Hepatocyte (in vitro differentiated cells): ENCODE results near the gene CDK15. TPM values are rescaled to one million over a fixed set of nuclear protein-coding genes. Genes with fewer than 3 reads are reported as not detected.

Experiments used
- DNase-seq: peaks from one replicate; pipeline ENCODE4 v3.0.0-alpha.2; 2016; ENCODE audit warnings: low spot score
- H2AFZ ChIP-seq: fragments of 200-600 bp; sonication (generic); 2 replicates; pipeline ENCODE4 v1.6.0; 2016; ENCODE audit warnings: antibody characterized with exemption, mild to moderate bottlenecking
- H3K27ac ChIP-seq: fragments of 200-600 bp; sonication (generic); 2 replicates; pipeline ENCODE4 v1.5.1; 2016; ENCODE audit warnings: mild to moderate bottlenecking
- H3K27me3 ChIP-seq: fragments of 200-600 bp; sonication (generic); 2 replicates; pipeline ENCODE4 v1.6.1; 2016
- H3K36me3 ChIP-seq: fragments of 200-600 bp; sonication (generic); replicated peaks from 2 replicates; pipeline ENCODE4 v1.5.1; 2016; ENCODE audit warnings: low read depth; ENCODE audit not compliant: insufficient read depth
- H3K4me1 ChIP-seq: fragments of 200-600 bp; sonication (generic); 2 replicates; pipeline ENCODE4 v1.5.1; 2016; ENCODE audit warnings: mild to moderate bottlenecking, moderate library complexity; ENCODE audit not compliant: insufficient read depth
- H3K4me2 ChIP-seq: fragments of 200-600 bp; sonication (generic); 2 replicates; pipeline ENCODE4 v1.6.0; 2016
- H3K4me3 ChIP-seq: fragments of 200-600 bp; sonication (generic); 2 replicates; pipeline ENCODE4 v1.5.1; 2016; ENCODE audit warnings: mild to moderate bottlenecking
- H3K79me2 ChIP-seq: fragments of 200-600 bp; sonication (generic); 2 replicates; pipeline ENCODE4 v1.6.0; 2017; ENCODE audit warnings: mild to moderate bottlenecking
- H3K9me2 ChIP-seq: fragments of 200-600 bp; sonication (generic); replicated peaks from 2 replicates; pipeline ENCODE4 v1.6.0; 2017; ENCODE audit warnings: mild to moderate bottlenecking; ENCODE audit not compliant: insufficient read depth
- H3K9me3 ChIP-seq: fragments of 200-600 bp; sonication (generic); 2 replicates; pipeline ENCODE4 v1.5.1; 2016; ENCODE audit warnings: low read depth, mild to moderate bottlenecking
- H4K20me1 ChIP-seq: fragments of 200-600 bp; sonication (generic); 2 replicates; pipeline ENCODE4 v1.6.0; 2016; ENCODE audit warnings: mild to moderate bottlenecking; ENCODE audit not compliant: insufficient read depth, poor library complexity, severe bottlenecking
- EZH2 ChIP-seq: fragments of 200-600 bp; sonication (generic); IDR thresholded peaks from 2 replicates; pipeline ENCODE4 v1.6.1; 2016; ENCODE audit warnings: antibody characterized with exemption, mild to moderate bottlenecking, borderline replicate concordance
- EZH2phosphoT487 ChIP-seq: fragments of 200-600 bp; sonication (generic); IDR thresholded peaks from one replicate; pipeline ENCODE4 v1.6.1; 2018; ENCODE audit warnings: antibody characterized with exemption, mild to moderate bottlenecking, low read depth, moderate library complexity; ENCODE audit not compliant: unreplicated experiment, severe bottlenecking
- WGBS: methylation state at CpG from one replicate; pipeline ENCODE4 v1.1.6; 2016; ENCODE audit warnings: low lambda C conversion rate; ENCODE audit errors: missing lambda C conversion rate; 5-methylcytosine and 5-hydroxymethylcytosine counted together
- polyA plus RNA-seq: library from polyadenylated mRNA; unstranded; fragments of >200 nt; fragmentation: Nextera tagmentation; extraction: Ambion mirVana; gene quantifications from 2 replicates; pipeline ENCODE4 v1.2.1, GENCODE V29; 2016
- total RNA-seq: library from RNA; depleted of rRNA; stranded (reverse); fragments of >200 nt; gene quantifications from 2 replicates; pipeline ENCODE4 v1.2.3, GENCODE V29; 2014
- TF ChIP-seq, protein P1 (sequence below): fragments of 200-600 bp; sonication (generic); IDR thresholded peaks from 2 replicates; pipeline ENCODE4 v1.5.1; 2016; ENCODE audit warnings: antibody characterized with exemption, mild to moderate bottlenecking; ENCODE audit not compliant: poor library complexity

Gene CDK15
- total and polyA plus RNA-seq, 2 experiments from 2014 or later = 0.17 to 4.0 TPM

DNA sequence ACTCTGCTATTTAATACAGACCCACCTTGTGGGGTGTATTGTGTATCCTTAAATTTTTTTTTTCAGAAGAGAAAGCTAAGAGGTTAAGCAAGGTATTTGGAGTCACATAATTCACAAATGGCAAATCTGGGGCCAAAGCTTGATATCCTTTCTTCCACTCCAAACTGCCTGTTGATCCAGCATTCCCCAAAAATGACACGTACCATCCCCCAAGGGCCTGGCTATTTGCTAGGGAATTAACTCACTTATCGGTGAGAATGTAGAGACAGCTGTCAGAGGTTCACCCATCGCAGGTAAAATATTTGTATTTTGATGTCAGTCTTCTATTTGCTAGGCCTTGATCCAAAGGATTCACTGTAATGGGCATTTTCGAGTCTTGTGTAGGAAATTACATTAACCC, 123.7 kb downstream of the CDK15 start:
- DNase-seq = no peak
- no peaks in the 10 kb centered on the region for H3K9me2 ChIP-seq
- WGBS = 80% methylated on average over 4 of the region's 4 CpGs

DNA sequence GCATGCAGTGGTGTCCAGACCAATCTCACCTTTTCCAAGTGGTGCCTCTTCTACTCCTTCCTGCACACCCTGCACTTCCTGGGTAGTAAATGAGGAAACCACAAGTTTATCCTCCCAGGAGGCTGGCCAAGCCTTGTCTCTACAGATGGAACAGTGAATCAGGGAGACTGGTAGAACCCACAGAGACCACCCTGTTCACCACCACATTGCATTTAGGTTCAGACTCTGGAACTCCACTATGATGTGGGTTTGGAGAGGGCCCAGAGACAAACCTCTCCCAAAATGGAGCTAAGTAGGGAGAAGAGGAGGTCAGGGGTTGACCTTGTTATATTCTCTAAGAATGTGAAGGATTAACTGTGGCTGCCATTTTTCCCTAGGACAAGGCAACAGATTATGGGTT, 124.5 kb downstream of the CDK15 start:
- no peaks in the 10 kb centered on the region for H3K79me2 ChIP-seq

More for the DNA sequence above, 123.7 kb downstream of the CDK15 start:
- Histone ChIP-seq H3K9me3 (no peaks in the 10 kb centered on the region), H4K20me1 (no peaks in the 10 kb centered on the region), H3K79me2 (no peaks in the 10 kb centered on the region), H3K4me3 (no peak overlapping the region), H3K27me3 (no peaks in the 10 kb centered on the region), H3K4me2 (no peak overlapping the region), H2AFZ (no peak overlapping the region), H3K4me1 (no peaks in the 10 kb centered on the region), H3K36me3 (no peaks in the 10 kb centered on the region), H3K27ac (no peak overlapping the region)
- TF ChIP-seq EZH2 = no peak
- TF ChIP-seq, protein P1, sequence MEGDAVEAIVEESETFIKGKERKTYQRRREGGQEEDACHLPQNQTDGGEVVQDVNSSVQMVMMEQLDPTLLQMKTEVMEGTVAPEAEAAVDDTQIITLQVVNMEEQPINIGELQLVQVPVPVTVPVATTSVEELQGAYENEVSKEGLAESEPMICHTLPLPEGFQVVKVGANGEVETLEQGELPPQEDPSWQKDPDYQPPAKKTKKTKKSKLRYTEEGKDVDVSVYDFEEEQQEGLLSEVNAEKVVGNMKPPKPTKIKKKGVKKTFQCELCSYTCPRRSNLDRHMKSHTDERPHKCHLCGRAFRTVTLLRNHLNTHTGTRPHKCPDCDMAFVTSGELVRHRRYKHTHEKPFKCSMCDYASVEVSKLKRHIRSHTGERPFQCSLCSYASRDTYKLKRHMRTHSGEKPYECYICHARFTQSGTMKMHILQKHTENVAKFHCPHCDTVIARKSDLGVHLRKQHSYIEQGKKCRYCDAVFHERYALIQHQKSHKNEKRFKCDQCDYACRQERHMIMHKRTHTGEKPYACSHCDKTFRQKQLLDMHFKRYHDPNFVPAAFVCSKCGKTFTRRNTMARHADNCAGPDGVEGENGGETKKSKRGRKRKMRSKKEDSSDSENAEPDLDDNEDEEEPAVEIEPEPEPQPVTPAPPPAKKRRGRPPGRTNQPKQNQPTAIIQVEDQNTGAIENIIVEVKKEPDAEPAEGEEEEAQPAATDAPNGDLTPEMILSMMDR = no peak
- TF ChIP-seq EZH2phosphoT487 = no peak

DNA sequence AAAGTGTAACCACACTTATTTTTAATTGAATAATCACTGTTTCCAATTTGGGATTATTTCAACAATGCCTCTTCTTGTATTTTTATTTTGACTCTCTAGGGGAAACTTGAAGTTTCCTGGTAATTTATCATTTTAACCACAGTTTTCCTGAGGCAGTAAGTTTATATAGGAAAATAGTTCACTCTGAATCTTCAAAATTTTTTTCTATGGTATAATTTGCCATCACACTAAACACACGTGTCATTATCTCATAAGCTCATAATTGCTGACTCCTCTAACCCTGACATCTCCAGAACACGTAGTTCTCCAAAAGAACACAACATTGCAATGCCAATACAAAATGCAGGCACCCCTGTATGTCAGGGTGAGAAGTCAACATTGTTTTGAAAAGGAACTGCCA, 125.1 kb downstream of the CDK15 start:
- H3K9me3 ChIP-seq = no peaks in the 10 kb centered on the region
- peaks cover 6% of the 10 kb centered on the region for H3K4me1 ChIP-seq
- TF ChIP-seq, protein P1 = no peak
- TF ChIP-seq EZH2 = no peak
- no peak for TF ChIP-seq EZH2phosphoT487
- no peak overlapping the region for H2AFZ ChIP-seq
- H3K9me2 ChIP-seq = no peaks in the 10 kb centered on the region
- H3K79me2 ChIP-seq = no peaks in the 10 kb centered on the region
- H3K27me3 ChIP-seq = no peaks in the 10 kb centered on the region
- H3K4me3 ChIP-seq = no peak overlapping the region
- H4K20me1 ChIP-seq = no peaks in the 10 kb centered on the region
- no peak for DNase-seq
- no peaks in the 10 kb centered on the region for H3K36me3 ChIP-seq
- H3K27ac ChIP-seq = no peak overlapping the region
- H3K4me2 ChIP-seq = no peak overlapping the region
- WGBS = 63% methylated on average over 2 of the region's 2 CpGs

More for the DNA sequence above, 124.5 kb downstream of the CDK15 start:
- H3K9me2 ChIP-seq = no peaks in the 10 kb centered on the region
- no peak overlapping the region for H3K4me3 ChIP-seq
- no peaks in the 10 kb centered on the region for H4K20me1 ChIP-seq
- no peaks in the 10 kb centered on the region for H3K27me3 ChIP-seq
- no peaks in the 10 kb centered on the region for H3K9me3 ChIP-seq
- TF ChIP-seq EZH2phosphoT487 = no peak
- TF ChIP-seq EZH2 = no peak
- TF ChIP-seq, protein P1 = no peak
- no peaks in the 10 kb centered on the region for H3K4me1 ChIP-seq
- H3K4me2 ChIP-seq = no peak overlapping the region
- no peak overlapping the region for H3K27ac ChIP-seq
- no peak overlapping the region for H2AFZ ChIP-seq
- DNase-seq = no peak
- H3K36me3 ChIP-seq = no peaks in the 10 kb centered on the region

DNA sequence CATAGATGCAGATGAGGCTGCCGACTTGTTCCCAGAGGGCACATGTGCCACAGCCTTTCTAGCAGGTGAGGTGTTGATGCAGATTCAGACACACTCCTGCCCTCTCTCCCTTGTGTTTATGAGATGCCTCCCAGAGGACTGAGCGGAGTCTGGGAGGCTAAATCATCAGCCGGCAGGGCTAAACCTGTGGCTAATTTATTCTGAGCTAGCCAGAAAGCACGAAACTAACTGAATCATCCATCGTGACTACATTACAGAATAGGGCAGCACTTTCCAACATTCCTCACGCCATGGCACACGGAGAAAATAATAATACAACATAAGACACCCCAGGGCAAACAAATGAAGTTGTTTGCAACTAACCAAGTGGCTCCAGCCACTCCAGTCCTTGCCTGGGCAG, 125.6 kb downstream of the CDK15 start:
- 58% methylated on average over 7 of the region's 7 CpGs for WGBS
- no peak overlapping the region for H3K4me2 ChIP-seq

More for the DNA sequence above, 125.6 kb downstream of the CDK15 start:
- Histone ChIP-seq H3K4me3 (no peak overlapping the region), H3K79me2 (no peaks in the 10 kb centered on the region), H3K9me3 (no peaks in the 10 kb centered on the region), H3K4me1 (peaks cover 7% of the 10 kb centered on the region), H4K20me1 (no peaks in the 10 kb centered on the region), H2AFZ (no peak overlapping the region), H3K27ac (no peak overlapping the region), H3K36me3 (no peaks in the 10 kb centered on the region), H3K27me3 (no peaks in the 10 kb centered on the region), H3K9me2 (no peaks in the 10 kb centered on the region)
- no peak for TF ChIP-seq EZH2phosphoT487
- TF ChIP-seq EZH2 = no peak
- TF ChIP-seq, protein P1 = no peak
- DNase-seq = no peak
